Stimulated activated CD4-positive, alpha-beta T cell treated with anti-CD3 and anti-CD28 coated beads, Interleukin-2, amount 100 ng/mL, for 24 hours (primary cell): Measurements from ENCODE around the gene TCEAL6.
A peak's percentile ranks its signal among the peaks of the same experiment; 100 is the strongest.
"Not testable (repeated sequence)": the region's sequence is repeated elsewhere in the genome, so short reads cannot be mapped to it uniquely, and the experiment has no call there.

ENCODE experiments used
- DNase-seq, 2 donors: peaks; one replicate each; pipeline ENCODE4 v3.0.0-alpha.2; 2020

TCEAL6 gene

GRCh38 chrX:102142274-102142673, at the start of gene TCEAL6:
Gene TCEAL6 (minus strand): TSS chrX:102142481.
- not testable (repeated sequence) for DNase-seq

- no peak for DNase-seq
These were observed 43.9 kb upstream of the TCEAL6 start for GRCh38 chrX:102185967-102186720.

GRCh38 chrX:102155806-102156179, 13.5 kb upstream of the TCEAL6 start, which contains the start of gene BEX5:
Gene BEX5 (minus strand): TSS chrX:102155977. CDS start chrX:102154265, 1,712 bp downstream.
- peak; percentile 37 to 47 for DNase-seq

GRCh38 chrX:102154900-102155805, 12.9 kb upstream of the TCEAL6 start:
- DNase-seq, result peak; percentile 24 to 25

GRCh38 chrX:102154218-102154860, 12.1 kb upstream of the TCEAL6 start:
- peak; percentile 15 to 17 for DNase-seq

- DNase-seq, result not testable (repeated sequence)
These were observed 650 bp downstream of the TCEAL6 start for GRCh38 chrX:102141631-102142030.

GRCh38 chrX:102140876-102141275, 1.4 kb downstream of the TCEAL6 start:
- DNase-seq, result not testable (repeated sequence)

- no peak for DNase-seq
These were observed 4.2 kb downstream of the TCEAL6 start for GRCh38 chrX:102138064-102138463.

GRCh38 chrX:102129473-102129872, 12.8 kb downstream of the TCEAL6 start:
- DNase-seq, result no peak

GRCh38 chrX:102126863-102127262, 15.4 kb downstream of the TCEAL6 start:
- no peak for DNase-seq

GRCh38 chrX:102126080-102126818, 16.0 kb downstream of the TCEAL6 start:
- not testable (repeated sequence) for DNase-seq

GRCh38 chrX:102125436-102125835, 16.8 kb downstream of the TCEAL6 start, which contains the start of gene TCEAL2:
Gene TCEAL2 (plus strand): TSS chrX:102125679. CDS start chrX:102126831, 1,152 bp downstream.
- DNase-seq, result peak in 1 of 2 donors; percentile 14

- not testable (repeated sequence) for DNase-seq
These were observed 17.3 kb downstream of the TCEAL6 start for GRCh38 chrX:102125014-102125413.

GRCh38 chrX:102115748-102116147, 26.5 kb downstream of the TCEAL6 start:
- DNase-seq, result no peak

GRCh38 chrX:102113367-102113766, 28.9 kb downstream of the TCEAL6 start:
- DNase-seq, result no peak
